Lung microvascular endothelial cell (primary cell): Measurements from ENCODE around the gene FBXL4. TPM values are rescaled to one million over a fixed set of nuclear protein-coding genes. Genes with fewer than 3 reads are reported as not detected.
A peak's percentile ranks its signal among the peaks of the same experiment; 100 is the strongest.

Experiments used
- DNase-seq, 2 donors: peaks; one replicate each; pipeline versions ENCODE4 v3.0.0 to v3.0.0-alpha.2; 2010; ENCODE audit warnings: low read depth in 2 of 2
- total RNA-seq: library from RNA; depleted of rRNA; stranded (reverse); fragments of >200 nt; gene quantifications from 2 replicates; pipeline ENCODE4 v1.2.1, GENCODE V29; 2014

Gene FBXL4
- total RNA-seq, 1 donor from 2014 or later = 10.7 TPM

DNA sequence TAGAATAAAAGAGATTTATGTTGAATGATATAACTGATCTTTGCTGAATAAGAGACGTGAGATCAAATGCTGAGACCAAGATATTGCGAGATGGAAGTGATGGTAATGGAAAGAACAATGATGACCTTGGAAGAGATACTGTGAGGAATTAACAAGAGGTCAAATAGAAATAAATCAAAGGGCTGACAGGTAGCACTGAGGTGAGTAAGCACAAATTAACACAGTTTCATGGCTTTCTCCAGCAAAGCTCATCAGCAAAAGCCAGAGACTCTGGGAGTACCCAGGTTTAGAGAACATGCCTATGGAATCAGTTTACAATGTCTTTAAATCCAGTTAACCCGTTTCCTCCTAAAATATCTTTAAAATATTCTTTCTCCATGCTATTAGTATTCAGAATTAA is 60.1 kb downstream of the FBXL4 start:
- DNase-seq = no peak

DNA sequence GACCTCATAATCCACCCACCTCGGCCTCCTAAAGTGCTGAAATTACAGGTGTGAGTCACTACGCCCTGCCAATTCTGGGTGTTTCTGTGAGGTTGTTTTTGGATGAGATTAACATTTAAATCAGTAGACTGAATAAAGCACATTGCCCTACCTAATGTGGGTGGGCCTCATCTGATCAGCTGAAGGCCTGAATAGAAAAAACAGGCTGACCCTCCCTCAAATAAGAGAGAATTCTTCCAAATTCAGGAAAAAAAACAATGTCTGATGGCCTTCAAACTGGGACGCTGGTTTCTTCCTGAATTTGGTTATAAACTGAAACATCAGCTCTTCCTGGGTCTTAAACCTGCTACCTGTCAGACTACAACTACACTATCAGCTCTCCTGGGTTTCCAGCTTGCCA is 62.4 kb downstream of the FBXL4 start:
- no peak for DNase-seq

DNA sequence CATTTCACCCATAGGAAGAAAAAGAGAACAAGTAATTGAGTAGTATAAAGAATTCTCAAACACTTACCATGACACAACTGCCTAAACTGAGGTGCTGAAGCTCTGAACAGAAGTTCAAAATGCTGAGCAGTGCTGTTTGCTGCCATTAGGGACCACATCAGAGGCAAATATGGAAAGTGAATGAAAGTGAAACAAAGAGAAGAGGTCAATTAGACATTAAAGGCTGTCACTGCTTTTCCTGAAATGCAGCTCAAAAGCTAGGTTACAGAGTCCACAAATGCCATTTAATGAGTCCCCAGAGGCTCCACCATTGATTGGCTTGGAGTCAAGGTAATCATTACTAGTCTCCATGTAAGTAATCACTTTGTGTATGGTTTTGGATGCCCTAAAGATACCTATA is 67.3 kb downstream of the FBXL4 start:
- no peak for DNase-seq

DNA sequence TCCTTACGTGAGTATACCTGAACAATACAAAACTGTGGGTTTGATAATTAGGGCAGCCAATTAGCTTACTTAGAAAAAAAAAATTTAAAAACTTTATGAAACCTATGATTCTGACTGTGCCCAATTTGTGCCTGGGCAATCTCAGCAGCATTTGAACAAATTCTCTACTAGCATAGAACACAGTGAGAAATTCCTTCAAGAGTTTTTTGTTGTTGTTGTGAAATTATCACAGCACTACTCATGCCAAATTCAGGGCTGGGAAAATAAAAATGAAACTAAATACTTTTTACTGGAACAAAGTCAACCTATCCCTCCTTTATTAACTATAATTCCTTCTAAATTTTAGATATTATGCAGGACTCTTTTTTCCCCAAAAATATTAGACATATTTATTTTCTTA is 70.5 kb downstream of the FBXL4 start:
- no peak for DNase-seq

DNA sequence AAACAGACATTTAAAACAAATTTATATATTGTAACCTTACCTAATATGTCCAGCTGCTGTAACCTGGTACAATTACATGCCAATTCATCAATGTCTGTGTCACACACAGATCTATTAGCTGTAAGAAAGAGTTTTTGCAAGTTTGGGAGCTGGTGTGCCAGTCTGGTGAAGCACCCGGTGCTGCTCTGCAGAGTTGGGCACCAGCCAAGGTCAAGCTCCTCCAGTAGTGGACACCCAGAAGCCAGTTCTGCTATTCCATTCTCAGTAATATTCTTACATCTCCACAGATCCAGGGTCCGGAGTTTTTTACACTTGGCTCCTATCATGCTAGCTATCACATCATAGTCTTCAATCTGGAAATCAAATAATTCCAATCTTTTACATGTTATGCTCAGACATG is 72.4 kb downstream of the FBXL4 start:
- no peak for DNase-seq

DNA sequence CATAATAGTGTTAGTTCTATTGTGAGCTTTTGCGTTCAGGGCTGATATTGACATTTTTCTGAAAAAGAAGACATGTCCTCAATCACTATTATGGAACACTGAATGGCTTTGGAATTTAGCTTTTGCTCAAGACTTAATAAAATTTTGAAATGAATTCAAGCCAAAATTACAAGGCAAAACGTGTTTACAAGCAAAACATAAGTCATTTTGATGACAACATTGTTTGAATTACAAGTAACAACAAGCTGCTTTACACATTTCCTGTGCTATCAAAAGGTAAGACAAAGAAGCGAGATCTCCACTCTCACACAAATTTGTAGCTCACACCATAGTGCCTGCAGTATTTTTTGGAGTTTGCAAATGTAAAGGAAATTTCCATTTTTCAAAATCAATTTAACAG is 75.9 kb downstream of the FBXL4 start:
- DNase-seq = no peak

DNA sequence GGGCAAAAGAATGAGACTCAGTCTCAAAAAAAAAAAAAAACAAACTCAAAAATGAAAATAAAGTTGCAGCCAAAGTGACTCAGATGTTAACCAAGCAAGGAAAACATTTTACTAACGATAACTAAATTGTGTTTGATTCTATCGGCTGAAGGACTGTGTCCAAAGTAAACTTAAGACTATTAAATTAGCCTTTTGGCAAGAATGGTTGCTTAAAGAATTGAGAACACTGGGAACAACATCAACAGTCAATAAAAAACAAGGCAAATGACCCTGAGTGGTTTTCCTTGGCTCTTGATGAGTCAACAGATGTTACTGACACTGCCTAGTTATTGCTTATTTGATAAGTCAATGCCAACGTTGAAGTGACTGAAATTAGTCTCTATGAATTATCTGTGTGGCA is 76.7 kb downstream of the FBXL4 start:
- DNase-seq = no peak

DNA sequence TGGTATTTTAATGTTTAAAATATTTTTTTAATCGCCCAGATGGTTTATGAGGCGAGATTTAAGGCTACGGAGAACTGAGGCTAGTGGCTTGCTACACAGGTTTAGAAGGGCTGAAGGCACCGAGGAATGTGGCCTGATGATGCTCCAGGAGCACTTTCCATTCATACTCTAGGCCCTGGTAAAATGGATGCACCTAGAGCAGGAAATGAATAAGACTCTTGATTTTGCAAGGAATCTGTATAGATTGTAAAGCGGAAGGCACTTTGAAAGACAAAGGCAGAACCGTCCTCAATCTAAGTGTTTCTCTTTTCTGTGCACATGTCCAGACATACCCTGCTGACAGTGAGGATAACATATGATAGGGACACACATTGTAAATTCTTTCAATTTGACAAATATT is 83.2 kb downstream of the FBXL4 start:
- no peak for DNase-seq

DNA sequence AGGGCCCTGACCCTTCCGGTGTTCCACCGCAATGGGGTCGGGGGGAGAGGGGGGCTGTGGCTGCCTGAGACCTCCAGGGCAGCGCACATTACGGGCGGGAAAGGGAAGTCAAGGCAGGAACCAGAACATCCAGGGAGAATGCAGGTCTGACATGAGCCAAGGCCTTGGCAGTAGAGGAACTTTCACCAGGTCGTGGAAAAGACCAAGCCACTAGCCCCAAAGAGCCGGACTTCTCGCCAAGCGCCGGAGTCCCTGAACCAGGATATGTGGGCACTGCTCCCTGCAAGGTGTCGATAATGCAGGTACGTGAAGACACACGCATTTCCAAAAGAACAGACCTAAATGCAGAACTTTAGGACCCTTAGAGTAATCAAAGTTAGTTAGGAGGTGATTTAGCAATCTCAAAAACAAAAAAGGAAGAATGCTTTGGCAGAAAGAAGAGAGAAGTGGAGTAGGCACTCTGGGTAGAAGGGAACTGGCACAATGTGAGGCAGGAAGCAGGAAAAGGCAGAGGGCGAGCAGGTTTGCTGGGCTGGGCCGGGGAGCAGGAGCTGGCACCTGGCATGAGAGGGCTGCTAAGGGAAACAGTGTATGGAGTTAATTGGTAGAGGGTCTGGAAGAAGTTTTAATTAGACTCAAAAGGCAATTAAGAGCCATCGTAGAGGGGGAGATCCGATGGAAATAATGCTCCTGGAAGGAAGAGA is 99.1 kb downstream of the FBXL4 start:
- DNase-seq = no peak

DNA sequence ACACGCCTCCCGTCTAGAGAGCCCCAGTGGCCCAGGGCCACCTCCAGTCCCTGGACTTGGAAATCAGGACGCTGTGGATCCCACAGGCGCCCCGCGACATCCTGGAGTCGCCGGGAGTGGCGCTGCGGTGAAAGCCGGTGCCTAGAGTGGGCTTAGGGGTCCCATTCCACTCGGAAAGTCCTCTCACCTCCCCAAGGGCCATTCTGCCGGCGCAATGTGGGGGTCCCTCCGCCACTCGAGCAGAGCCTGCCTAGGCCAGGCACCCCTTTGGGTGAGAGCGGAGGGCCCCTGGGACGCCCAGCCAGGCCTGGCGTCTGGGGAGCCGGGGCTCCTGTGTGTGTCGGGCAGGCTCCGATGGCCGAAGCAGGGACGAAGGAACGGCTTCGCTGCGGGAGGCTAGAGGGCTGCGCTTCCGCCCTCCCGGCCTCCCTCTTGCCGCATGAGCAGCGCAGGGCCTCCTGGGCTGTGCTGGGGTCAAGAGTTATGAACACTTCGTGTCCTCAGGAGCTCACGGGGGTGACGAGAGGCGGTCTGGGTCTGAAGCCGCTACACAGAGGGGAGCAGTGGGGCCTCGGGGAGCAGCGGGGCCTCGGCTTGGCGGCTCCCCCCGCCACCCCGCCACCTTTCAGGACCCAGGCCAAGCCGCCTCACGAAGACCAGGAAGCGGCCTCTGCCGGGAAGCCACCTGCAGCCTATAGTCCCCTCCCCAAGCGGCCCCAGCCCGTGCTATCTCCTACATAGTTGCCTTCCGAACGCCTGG is 99.8 kb downstream of the FBXL4 start:
- no peak for DNase-seq

DNA sequence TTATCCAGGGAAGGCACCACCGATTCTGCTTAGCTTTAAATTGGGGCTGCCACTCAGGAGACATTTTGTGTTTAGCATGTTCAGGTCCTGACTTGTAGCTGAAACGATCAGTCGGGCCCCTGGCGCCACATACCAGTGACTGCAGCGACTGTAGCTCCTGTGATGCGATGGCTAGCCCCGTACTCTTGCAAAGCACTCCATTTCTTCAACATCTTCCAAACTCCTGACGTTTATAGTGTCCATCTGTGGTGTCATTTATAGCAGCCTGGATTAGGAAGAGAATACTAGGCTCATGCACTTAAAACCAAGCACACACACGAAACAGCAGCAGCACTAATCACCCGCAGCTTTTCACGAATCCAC is 100.3 kb downstream of the FBXL4 start:
- no peak for DNase-seq

DNA sequence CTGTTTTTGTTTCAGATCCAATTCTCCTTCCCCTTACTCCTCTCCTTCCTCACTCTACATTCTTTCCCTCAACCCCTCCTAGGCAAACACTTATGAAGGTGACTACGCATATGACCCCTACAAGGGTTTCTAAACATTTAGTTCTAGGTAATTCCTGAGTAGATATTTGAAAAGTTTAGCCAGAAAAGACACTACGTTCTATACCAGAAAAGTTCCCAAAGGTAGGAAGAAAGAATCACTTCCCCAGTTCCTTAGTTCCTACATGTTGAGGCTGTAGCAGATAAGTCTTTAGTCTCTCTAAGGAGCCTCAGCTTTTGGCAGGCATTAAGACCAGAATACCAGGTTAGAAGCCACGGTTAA is 101.7 kb downstream of the FBXL4 start:
- no peak for DNase-seq

DNA sequence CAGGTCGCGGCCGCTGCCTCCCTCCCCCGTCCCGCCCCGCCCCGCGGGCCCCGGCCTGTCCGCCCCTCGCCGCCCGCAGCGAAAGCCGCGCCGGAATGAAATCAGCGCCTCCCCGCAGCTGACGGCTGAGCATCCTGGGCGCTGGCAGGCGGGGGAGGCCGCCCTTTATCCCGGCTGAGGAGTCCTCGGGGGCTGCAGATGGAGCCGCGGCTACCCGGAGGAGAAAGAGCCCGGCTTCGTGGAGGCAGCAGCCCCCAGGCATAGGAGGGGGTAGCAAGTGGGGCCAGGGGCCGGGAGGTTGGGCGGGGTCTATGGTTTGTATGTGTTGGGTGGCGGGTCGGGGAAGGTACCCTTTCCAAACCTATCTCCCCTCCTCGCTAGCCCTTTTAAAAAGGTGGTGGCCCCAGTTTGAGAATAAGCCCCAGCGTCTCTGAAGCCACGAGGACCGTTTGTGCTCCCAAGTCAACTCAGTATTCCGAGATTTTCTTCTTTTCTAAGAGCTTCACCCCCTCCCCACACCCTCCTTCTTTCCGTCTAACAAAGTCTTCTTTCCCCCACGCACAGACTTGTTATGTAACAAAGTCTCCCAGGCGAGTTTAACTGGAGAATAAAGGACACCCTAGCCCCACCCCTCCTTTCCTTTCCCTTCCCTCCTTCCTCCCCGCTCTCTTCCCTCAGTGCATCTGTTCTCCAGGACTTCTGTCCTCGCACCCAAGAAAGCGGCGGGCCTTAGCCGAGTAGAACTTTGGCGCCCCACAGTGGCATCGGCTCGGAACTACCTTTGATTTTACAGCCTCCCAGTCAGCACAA is 102.3 kb downstream of the FBXL4 start:
- peak; percentile 76 to 78 for DNase-seq

DNA sequence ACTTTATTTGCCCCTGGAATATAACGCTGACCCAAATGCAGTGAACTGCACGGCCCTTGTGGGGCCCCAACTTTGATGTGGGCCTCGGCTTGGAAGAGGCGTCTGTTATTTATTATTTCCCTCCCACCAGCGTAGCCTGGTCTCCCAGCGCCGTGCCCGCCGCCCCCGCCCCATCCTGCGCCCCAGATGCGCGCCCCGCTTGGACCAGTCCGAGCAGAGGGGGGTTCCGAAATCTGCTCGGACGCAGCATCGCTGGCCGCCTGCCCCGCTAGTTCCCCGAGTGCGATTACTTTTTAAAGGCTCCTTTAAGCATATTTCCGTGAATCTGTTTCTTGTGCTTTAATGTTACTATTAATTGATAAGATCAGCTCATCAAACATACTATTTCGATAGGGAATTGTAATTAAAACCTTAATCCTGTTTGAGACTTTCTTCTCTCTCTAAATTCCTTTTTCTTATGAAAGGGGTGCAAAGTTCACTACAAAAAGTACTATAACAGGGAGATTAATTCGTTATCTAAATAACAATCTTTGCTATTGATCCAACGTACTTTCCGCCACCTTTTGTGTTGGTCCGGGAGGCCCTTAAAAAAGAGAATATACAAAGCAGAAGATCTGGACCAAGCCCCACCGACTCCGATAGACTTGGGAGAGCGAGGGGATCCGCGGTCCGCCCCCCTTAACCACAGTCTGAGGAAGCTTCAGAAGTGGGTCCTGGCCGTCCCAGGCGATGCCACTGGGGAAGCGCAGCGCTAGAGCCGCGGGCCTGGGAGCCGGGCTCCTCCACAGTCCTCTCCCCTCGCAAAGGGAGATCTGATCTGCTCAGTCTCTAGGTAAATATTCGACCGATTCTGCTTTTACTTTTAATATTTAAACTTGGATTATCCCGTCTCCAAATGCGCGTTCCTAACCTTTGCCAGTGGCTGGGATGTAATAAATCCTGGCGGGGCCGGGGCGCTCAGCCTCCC is 103.2 kb downstream of the FBXL4 start:
- DNase-seq = no peak

DNA sequence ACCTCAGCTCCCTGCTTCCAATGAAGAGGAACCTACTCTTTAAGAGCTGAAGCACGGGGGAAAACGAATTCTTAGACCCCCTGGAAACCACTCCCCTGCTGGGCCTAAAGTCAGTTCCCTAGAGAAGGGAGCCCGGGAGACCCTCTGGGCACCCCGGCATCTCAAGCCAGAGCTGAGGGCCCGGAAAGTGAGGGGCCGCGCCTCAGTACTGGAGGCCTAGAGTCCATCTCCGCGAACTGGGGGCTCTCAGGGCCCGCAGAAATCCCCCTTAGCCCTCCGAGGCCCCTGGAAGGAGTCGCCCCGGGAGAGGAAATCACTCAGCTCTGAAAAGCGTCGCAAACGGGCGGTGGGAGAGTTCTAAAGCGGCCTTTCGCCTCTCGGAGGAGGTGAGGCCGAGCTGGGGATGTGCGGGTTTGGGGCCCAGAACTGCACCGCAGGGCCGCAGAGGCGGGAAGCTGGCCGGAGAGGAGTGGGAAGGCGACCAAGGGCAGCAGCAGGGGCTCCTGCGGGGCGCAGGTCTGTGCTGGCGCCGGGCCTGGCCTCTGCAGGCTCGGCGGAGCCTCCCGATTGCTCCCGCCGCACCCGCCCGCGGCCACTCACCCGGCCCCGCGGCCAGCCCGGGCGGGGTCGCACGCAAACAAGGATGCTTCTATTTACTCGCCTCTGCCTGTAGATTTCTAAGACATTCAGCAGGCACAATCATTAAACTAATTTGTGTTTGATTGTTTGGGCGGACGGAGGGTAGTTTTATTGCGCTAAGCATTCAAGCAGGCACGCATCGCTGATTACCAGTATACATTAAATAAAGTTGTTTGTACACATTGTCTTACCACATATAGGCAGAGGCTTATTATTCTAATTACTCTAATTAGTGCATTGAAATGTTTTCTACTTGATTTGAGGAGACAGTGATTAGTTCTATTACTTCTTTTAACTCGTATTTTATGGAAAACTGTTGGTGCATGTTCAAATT is 104.2 kb downstream of the FBXL4 start:
- DNase-seq = no peak

DNA sequence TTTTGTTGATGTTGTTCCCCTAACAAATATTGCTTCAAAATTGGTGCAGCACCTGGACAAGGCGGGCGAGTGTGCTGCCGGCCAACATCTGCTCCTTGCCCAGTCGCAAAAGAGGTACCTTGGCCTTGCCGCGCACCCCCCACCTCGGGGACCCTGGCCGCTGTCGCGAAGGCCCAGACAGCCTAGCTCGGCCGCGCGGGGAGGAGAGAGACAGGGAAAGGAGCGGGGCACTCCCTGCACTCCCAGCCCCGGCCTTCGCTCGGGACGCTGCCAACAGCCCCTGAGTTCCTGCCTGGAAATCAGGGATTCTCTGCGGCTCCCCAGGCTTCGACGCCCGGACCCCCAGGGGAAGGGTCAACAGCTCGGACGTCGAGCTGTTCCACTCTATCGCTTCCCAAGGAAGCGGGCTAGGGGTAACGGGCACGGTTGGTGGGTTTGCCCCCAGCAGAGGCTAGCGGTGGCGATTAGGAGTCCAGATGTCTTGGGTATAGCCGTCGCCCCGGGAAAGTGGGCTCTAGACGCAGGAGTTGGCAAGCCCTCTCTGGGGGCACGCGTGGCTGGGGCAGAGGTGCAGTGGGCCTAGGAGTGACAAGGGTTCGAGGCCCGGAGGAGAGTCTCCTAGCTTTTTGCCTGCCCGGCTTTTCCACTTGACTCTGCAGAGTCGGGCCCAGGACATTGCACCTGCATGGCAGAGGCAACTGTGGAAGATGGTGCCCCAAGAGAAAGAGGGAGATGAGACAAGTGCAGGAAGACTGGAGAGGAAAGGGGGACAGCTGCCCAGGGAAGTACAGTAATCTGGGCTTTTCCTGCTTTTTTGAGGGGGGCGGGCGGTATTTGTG is 105.2 kb downstream of the FBXL4 start:
- no peak for DNase-seq

DNA sequence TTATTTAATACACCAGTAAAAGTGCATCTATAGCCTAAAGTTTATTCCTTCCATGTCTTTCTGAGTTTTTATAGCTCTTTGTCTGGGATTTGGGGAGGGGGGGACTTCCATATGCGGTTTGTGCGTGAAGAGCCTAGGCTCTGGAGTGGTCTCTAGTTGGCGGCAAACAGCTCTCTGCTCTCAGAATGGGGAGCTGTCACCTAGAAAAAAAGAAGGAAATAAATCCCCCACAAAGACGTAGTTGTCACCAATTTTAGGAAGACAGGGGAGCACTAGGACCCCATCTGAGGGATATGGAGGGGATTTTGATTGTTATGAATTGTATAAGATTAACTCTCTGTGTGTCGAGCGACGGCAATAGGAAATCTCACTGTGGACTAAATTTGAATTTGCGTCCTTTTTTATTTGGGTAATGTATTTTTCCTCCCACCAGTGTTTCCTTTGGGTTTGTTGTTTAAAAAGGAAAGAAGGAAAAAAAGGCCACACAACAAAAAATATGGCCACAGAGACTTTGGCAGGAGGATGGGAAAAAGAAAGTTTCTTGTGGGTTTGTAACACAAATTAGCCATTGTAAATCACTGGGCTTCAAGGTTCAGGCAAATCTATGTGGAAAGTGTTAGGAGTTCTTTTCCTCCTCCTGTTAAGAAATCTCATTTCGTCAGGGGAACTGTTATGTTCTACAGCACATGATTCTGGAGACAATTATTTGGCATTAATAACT is 106.0 kb downstream of the FBXL4 start:
- no peak for DNase-seq

DNA sequence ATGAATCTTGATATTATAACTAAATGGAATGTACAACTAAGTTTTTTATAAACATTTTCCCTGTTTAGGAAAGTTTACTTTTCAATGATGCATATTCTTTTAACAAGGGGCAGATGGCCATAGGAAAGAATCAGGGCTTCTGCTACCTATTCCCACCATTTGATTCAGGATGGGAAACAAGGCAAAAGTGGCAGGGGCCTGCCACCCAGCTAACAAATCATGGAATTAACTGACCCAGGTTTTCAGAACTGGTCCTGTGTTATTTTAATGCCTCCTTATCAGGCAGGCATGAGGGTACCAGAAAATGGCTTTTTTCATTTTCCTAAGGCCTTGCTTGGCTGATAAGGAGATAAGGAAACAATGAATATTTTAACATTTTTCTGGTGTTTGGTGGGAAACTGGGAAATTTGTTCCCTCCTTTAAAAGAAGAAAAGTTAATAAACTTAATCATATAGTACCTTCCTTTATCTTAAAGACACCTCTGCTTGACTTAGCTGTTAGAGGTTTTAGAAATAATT is 106.7 kb downstream of the FBXL4 start:
- DNase-seq = no peak
